K562 (cell line): ENCODE data around the gene S100P. TPM values are rescaled to one million over a fixed set of nuclear protein-coding genes. Genes with fewer than 3 reads are reported as not detected.

Source experiments
- ASH1L ChIP-seq: fragments of 450-650 bp; IDR thresholded peaks from 2 replicates; pipeline ENCODE4 v1.6.1; 2018; ENCODE audit warnings: borderline replicate concordance, mild to moderate bottlenecking, low read depth; ENCODE audit not compliant: partially characterized antibody
- CHD1 ChIP-seq: fragments of 200-600 bp; sonication (generic); IDR thresholded peaks from one replicate; pipeline ENCODE4 v1.6.1; 2012; ENCODE audit warnings: mild to moderate bottlenecking, moderate library complexity, low read length, inconsistent platforms
- CREBBP ChIP-seq: IDR thresholded peaks from one replicate; pipeline ENCODE4 v1.6.1; 2012; ENCODE audit warnings: low read depth, mild to moderate bottlenecking, control low read depth, inconsistent platforms, low read length
- ETV6 ChIP-seq, 3 experiments: fragments of 150-350 bp in 1 of 3; sonication (generic) in 1 of 3; formaldehyde crosslinking in 1 of 3; IDR thresholded peaks; 2 replicates each; pipeline versions ENCODE4 v1.6.1 to v1.8.0; 2014 to 2022; ENCODE audit warnings: borderline replicate concordance in 2 of 3, low read depth in 2 of 3, antibody characterized with exemption in 1 of 3, low read length in 1 of 3, mild to moderate bottlenecking in 1 of 3, missing genetic modification reagents in 1 of 3
- FOXA3 ChIP-seq, 2 experiments: fragments of 450-650 bp in 1 of 2; sonication (generic) in 1 of 2; formaldehyde crosslinking; IDR thresholded peaks in 1 of 2; conservative IDR thresholded peaks in 1 of 2; 2 replicates each; pipeline versions ENCODE4 v1.4.0 to v1.8.0; 2020 to 2022; ENCODE audit warnings: mild to moderate bottlenecking in 2 of 2, missing genetic modification reagents in 1 of 2
- HDAC8 ChIP-seq: fragments of 450-650 bp; IDR thresholded peaks from 2 replicates; pipeline ENCODE4 v1.6.1; 2016; ENCODE audit warnings: mild to moderate bottlenecking, missing genetic modification characterization, moderate library complexity, missing compliant biosample characterization
- KLF16 ChIP-seq: IDR thresholded peaks from 2 replicates; pipeline ENCODE4 v1.6.1; 2016; ENCODE audit warnings: antibody characterized with exemption
- MAFK ChIP-seq: IDR thresholded peaks from 2 replicates; pipeline ENCODE4 v1.6.1; 2011; ENCODE audit warnings: low read length, improper control_type of control experiment
- MYC ChIP-seq, 2 experiments: fragments of 250-450 bp in 1 of 2; sonication (Bioruptor Pico) in 1 of 2; IDR thresholded peaks; 2 replicates each; pipeline versions ENCODE4 v1.5.1 to v1.6.1; 2012 to 2021; ENCODE audit warnings: low read depth in 2 of 2, borderline replicate concordance in 1 of 2, improper control_type of control experiment in 1 of 2, low read length in 1 of 2, mild to moderate bottlenecking in 1 of 2, moderate library complexity in 1 of 2
- POLR3G ChIP-seq: IDR thresholded peaks from 2 replicates; pipeline ENCODE4 v1.6.1; 2011; ENCODE audit not compliant: insufficient read length, insufficient replicate concordance; ENCODE audit errors: extremely low read depth
- RBM22 ChIP-seq: fragments of 200-400 bp; formaldehyde crosslinking; IDR thresholded peaks from 2 replicates; pipeline ENCODE4 v1.6.1; 2018; ENCODE audit warnings: low read length, low read depth; ENCODE audit not compliant: poor library complexity, severe bottlenecking
- SIRT6 ChIP-seq: IDR thresholded peaks from one replicate; pipeline ENCODE4 v1.6.1; 2012; ENCODE audit warnings: low read depth, mild to moderate bottlenecking, control low read depth, inconsistent platforms, low read length, moderate library complexity
- TAF7 ChIP-seq: fragments of 450-650 bp; IDR thresholded peaks from 2 replicates; pipeline ENCODE4 v1.6.1; 2016; ENCODE audit warnings: missing genetic modification characterization, missing compliant biosample characterization
- TARDBP ChIP-seq: fragments of 450-650 bp; IDR thresholded peaks from 2 replicates; pipeline ENCODE4 v1.6.1; 2016
- ZBTB26 ChIP-seq: fragments of 450-650 bp; formaldehyde crosslinking; IDR thresholded peaks from 2 replicates; pipeline ENCODE4 v1.4.0; 2022; ENCODE audit warnings: missing genetic modification characterization
- ZNF217 ChIP-seq: sonication (generic); formaldehyde crosslinking; IDR thresholded peaks from 2 replicates; pipeline ENCODE4 v1.8.0; 2022; ENCODE audit warnings: mild to moderate bottlenecking, missing genetic modification reagents
- ZNF23 ChIP-seq: fragments of 250-450 bp; sonication (Bioruptor Pico); IDR thresholded peaks from 2 replicates; pipeline ENCODE4 v1.4.0; 2020; ENCODE audit warnings: mild to moderate bottlenecking
- ZNF280B ChIP-seq: fragments of 250-450 bp; sonication (Bioruptor Pico); IDR thresholded peaks from 2 replicates; pipeline ENCODE4 v1.5.1; 2021; ENCODE audit warnings: mild to moderate bottlenecking
- ZNF449 ChIP-seq: fragments of 250-450 bp; sonication (Bioruptor Pico); IDR thresholded peaks from 2 replicates; pipeline ENCODE4 v1.8.0; 2022; ENCODE audit warnings: moderate library complexity, mild to moderate bottlenecking, inconsistent platforms
- polyA plus RNA-seq, 8 experiments: library from polyadenylated mRNA; depleted of rRNA in 4 of 8; stranded (reverse) in 5 of 8; unstranded in 3 of 8; fragments of >200 nt; fragmentation: Nextera tagmentation in 2 of 8; fragmentation: Illumina TruSeq in 1 of 8; extraction: Ambion mirVana in 2 of 8; extraction: Trizol in 1 of 8; gene quantifications; 2 replicates each; pipeline versions ENCODE4 v1.2.1 to v1.2.3, GENCODE V29; 2011 to 2014; ENCODE audit warnings: inconsistent platforms in 1 of 8, missing spikeins in 1 of 8
- total RNA-seq, 7 experiments: library from RNA; depleted of rRNA in 6 of 7; stranded (reverse); fragments of >200 nt in 6 of 7; fragmentation: Illumina TruSeq in 2 of 7; extraction: Trizol in 2 of 7; gene quantifications; 2 replicates each; pipeline versions ENCODE4 v1.2.1 to v1.2.3, GENCODE V29; 2011 to 2021; ENCODE audit warnings: low replicate concordance in 1 of 7
- TF ChIP-seq, protein P1 (sequence below): fragments of 250-450 bp; sonication (Bioruptor Pico); IDR thresholded peaks from 2 replicates; pipeline ENCODE4 v1.4.0; 2020; ENCODE audit warnings: borderline replicate concordance

Gene S100P
- total and polyA plus RNA-seq, 9 of the 15 experiments (the other 6 are each of a cell fraction or from before 2014, with no cell fraction given) = 4.1 to 23.8 (median 7.5) TPM

- no peak for TF ChIP-seq ZBTB26 (CRISPR knock-in tag)
- TF ChIP-seq POLR3G = no peak
- TF ChIP-seq, protein P1, sequence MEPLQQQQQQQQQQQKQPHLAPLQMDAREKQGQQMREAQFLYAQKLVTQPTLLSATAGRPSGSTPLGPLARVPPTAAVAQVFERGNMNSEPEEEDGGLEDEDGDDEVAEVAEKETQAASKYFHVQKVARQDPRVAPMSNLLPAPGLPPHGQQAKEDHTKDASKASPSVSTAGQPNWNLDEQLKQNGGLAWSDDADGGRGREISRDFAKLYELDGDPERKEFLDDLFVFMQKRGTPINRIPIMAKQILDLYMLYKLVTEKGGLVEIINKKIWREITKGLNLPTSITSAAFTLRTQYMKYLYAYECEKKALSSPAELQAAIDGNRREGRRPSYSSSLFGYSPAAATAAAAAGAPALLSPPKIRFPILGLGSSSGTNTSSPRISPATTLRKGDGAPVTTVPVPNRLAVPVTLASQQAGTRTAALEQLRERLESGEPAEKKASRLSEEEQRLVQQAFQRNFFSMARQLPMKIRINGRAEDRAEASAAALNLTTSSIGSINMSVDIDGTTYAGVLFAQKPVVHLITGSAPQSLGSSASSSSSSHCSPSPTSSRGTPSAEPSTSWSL (CRISPR knock-in tag) = no peak
- TF ChIP-seq ZNF217 (CRISPR knock-in tag) = no peak
- no peak for TF ChIP-seq ZNF23
- no peak for TF ChIP-seq RBM22
- no peak for TF ChIP-seq FOXA3 (CRISPR knock-in tag; conservative IDR thresholded peaks at IDR 0.05 in 1 of 2, IDR thresholded peaks at IDR 0.05 in 1 of 2)
- TF ChIP-seq TARDBP = no peak
- no peak for TF ChIP-seq SIRT6
- peak; percentile 78 for TF ChIP-seq CHD1
- 0 out of 2 replicates have a peak, but pooled peaks have one; percentile 35 for TF ChIP-seq TAF7 (tag)
- no peak for TF ChIP-seq ZNF280B
- TF ChIP-seq MAFK = no peak
- TF ChIP-seq CREBBP = no peak
- peak; percentile 67 for TF ChIP-seq MYC (IDR thresholded peaks at IDR 0.05; ENCODE audit: low read depth, low read length)
- no peak; the same call in 1 of the 2 replicates for TF ChIP-seq MYC (CRISPR knock-in tag; IDR thresholded peaks at IDR 0.05; ENCODE audit: borderline replicate concordance, low read depth)
- TF ChIP-seq ASH1L = no peak
- 0 out of 2 replicates have a peak, but pooled peaks have one; percentile 32 for TF ChIP-seq ZNF449 (CRISPR knock-in tag)
- no peak for TF ChIP-seq KLF16
- TF ChIP-seq ETV6 (IDR thresholded peaks at IDR 0.05; ENCODE audit: borderline replicate concordance in 1 of 2, low read depth in 2 of 2, low read length in 1 of 2) = no peak; a peak in 1 of 4 replicates
- TF ChIP-seq ETV6 (CRISPR knock-in tag; IDR thresholded peaks at IDR 0.05; ENCODE audit: borderline replicate concordance) = no peak
- TF ChIP-seq HDAC8 = no peak
These were observed 15.8 kb downstream of the S100P start, which contains the start of gene MRFAP1L1 (continued) for GRCh38 chr4:6709230-6710114.
